Lung (tissue), 12 donors: Measurements from ENCODE around the gene ADPRHL1. TPM values are rescaled to one million over a fixed set of nuclear protein-coding genes. Genes with fewer than 3 reads are reported as not detected.
A peak's percentile ranks its signal among the peaks of the same experiment; 100 is the strongest.

Experiments used
- ATAC-seq: fragments of 200-7000 bp; cut with Tn5 transposase; one replicate; pipeline ENCODE4 v1.9.1; 2020; ENCODE audit warnings: moderate number of reproducible peaks; ENCODE audit not compliant: insufficient read depth, low FRiP score
- DNase-seq, 3 donors: peaks; one replicate each; pipeline ENCODE4 v3.0.0-alpha.2; 2013 to 2017
- H3K27ac ChIP-seq, 2 donors: one replicate each; pipeline ENCODE4 v1.5.1; 2013; ENCODE audit warnings: mild to moderate bottlenecking in 2 of 2, moderate library complexity in 2 of 2, control low read depth in 1 of 2, inconsistent platforms in 1 of 2, low read depth in 1 of 2, low read length in 1 of 2
- H3K27me3 ChIP-seq, 3 donors: one replicate each; pipeline ENCODE4 v1.5.1; 2013; ENCODE audit warnings: low read length in 2 of 3; ENCODE audit not compliant: control insufficient read depth in 3 of 3, insufficient read depth in 3 of 3
- H3K36me3 ChIP-seq, 4 donors: one replicate each; pipeline ENCODE4 v1.5.1; 2013; ENCODE audit warnings: low read length in 4 of 4, mild to moderate bottlenecking in 1 of 4, moderate library complexity in 1 of 4; ENCODE audit not compliant: control insufficient read depth in 4 of 4, insufficient read depth in 4 of 4
- H3K4me1 ChIP-seq, 5 donors: one replicate each; pipeline ENCODE4 v1.5.1; 2013; ENCODE audit warnings: low read length in 5 of 5, mild to moderate bottlenecking in 2 of 5, moderate library complexity in 1 of 5; ENCODE audit not compliant: control insufficient read depth in 5 of 5, insufficient read depth in 5 of 5
- H3K4me3 ChIP-seq: one replicate; pipeline ENCODE4 v1.5.1; 2013; ENCODE audit warnings: mild to moderate bottlenecking, control low read depth, moderate library complexity
- H3K9ac ChIP-seq, 2 donors: one replicate each; pipeline ENCODE4 v1.5.1; 2013; ENCODE audit warnings: low read length in 2 of 2, control low read depth in 1 of 2; ENCODE audit not compliant: insufficient read depth in 1 of 2
- H3K9me3 ChIP-seq, 4 donors: one replicate each; pipeline ENCODE4 v1.5.1; 2013; ENCODE audit warnings: low read length in 3 of 4, mild to moderate bottlenecking in 1 of 4, moderate library complexity in 1 of 4; ENCODE audit not compliant: control insufficient read depth in 4 of 4, insufficient read depth in 3 of 4
- WGBS, 2 donors: extraction: QIAGEN DNeasy Blood & Tissue Kit; methylation state at CpG; one replicate each; pipeline ENCODE4 v1.1.7; 2013; 5-methylcytosine and 5-hydroxymethylcytosine counted together
- polyA plus RNA-seq, 2 donors: library from polyadenylated mRNA; stranded (reverse); fragments of 200-250 nt; gene quantifications; one replicate each; pipeline ENCODE4 v1.2.1, GENCODE V29; 2013
- total RNA-seq, 2 donors: library from RNA; depleted of rRNA in 1 of 2; stranded (reverse); fragments of >200 nt in 1 of 2; gene quantifications; one replicate each; pipeline ENCODE4 v1.2.1, GENCODE V29; 2014 to 2021
- TF ChIP-seq, protein P1 (sequence below): IDR thresholded peaks from 2 replicates; pipeline ENCODE4 v1.5.1; 2012; ENCODE audit warnings: mild to moderate bottlenecking; ENCODE audit errors: control extremely low read depth, extremely low read depth
- donor health status: control.
- donor health status: control.
- donor health status: Bipolar disorder and iron deficiency.
- donor health status: healthy.
- donor health status: DM: yes; HTN: yes; CAD: no.

ADPRHL1 gene
- total and polyA plus RNA-seq, 4 donors: 0.83 to 4.9 (median 1.3) TPM

DNA sequence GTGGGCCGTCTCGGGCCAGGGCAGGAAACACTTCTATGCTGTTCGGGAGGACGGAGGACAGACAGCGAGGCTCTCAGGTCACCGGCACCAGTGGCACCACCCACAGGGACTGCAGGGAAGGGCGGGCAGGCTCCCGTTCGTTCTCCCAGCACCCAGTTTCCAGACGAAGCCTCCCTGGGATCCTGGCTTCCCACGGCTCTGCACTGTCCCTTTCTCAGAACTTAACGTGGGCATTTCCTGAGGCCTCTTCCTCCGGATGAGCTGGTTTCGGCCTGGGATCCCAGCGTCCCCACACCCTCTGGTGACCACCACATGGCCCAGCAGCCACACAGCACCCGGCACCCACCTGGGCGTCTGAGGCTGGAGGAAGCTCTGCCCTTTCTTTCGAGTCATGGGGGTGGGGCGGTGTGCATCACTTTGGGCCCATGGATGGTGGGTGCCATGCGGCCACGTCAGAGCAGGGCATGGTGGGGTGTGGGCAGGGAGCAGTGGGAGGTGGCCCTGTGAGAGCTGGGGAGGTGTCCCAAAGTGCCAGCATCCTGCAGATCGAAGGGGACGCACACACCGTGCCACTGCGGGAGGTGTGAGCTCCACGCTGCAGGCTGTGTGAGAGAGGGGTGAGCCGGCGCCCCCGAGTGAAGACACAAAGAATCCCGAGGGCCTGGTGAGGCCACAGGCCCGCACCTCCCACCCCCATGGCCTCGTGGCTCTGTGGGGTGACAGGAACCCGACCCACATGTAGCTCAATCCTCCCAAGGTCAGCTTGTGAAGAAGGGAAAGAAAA, 50.6 kb downstream of the ADPRHL1 start:
- ATAC-seq: no peak
- no peaks in the 10 kb centered on the region for H3K27me3 ChIP-seq
- no peaks in the 10 kb centered on the region for H3K36me3 ChIP-seq
- no peak overlapping the region for H3K4me3 ChIP-seq
- no peak for DNase-seq
- TF ChIP-seq, protein P1, sequence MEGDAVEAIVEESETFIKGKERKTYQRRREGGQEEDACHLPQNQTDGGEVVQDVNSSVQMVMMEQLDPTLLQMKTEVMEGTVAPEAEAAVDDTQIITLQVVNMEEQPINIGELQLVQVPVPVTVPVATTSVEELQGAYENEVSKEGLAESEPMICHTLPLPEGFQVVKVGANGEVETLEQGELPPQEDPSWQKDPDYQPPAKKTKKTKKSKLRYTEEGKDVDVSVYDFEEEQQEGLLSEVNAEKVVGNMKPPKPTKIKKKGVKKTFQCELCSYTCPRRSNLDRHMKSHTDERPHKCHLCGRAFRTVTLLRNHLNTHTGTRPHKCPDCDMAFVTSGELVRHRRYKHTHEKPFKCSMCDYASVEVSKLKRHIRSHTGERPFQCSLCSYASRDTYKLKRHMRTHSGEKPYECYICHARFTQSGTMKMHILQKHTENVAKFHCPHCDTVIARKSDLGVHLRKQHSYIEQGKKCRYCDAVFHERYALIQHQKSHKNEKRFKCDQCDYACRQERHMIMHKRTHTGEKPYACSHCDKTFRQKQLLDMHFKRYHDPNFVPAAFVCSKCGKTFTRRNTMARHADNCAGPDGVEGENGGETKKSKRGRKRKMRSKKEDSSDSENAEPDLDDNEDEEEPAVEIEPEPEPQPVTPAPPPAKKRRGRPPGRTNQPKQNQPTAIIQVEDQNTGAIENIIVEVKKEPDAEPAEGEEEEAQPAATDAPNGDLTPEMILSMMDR: no peak
- 77 to 82% methylated on average over 33 of the region's 33 CpGs for WGBS, 2 donors
- no peak overlapping the region for H3K9ac ChIP-seq
- peak overlapping the region in 1 of 2 donors; percentile 98 for H3K27ac ChIP-seq
- peaks cover 0 to 53% (median 7%) of the 10 kb centered on the region in 5 donors for H3K4me1 ChIP-seq
- no peaks in the 10 kb centered on the region for H3K9me3 ChIP-seq

DNA sequence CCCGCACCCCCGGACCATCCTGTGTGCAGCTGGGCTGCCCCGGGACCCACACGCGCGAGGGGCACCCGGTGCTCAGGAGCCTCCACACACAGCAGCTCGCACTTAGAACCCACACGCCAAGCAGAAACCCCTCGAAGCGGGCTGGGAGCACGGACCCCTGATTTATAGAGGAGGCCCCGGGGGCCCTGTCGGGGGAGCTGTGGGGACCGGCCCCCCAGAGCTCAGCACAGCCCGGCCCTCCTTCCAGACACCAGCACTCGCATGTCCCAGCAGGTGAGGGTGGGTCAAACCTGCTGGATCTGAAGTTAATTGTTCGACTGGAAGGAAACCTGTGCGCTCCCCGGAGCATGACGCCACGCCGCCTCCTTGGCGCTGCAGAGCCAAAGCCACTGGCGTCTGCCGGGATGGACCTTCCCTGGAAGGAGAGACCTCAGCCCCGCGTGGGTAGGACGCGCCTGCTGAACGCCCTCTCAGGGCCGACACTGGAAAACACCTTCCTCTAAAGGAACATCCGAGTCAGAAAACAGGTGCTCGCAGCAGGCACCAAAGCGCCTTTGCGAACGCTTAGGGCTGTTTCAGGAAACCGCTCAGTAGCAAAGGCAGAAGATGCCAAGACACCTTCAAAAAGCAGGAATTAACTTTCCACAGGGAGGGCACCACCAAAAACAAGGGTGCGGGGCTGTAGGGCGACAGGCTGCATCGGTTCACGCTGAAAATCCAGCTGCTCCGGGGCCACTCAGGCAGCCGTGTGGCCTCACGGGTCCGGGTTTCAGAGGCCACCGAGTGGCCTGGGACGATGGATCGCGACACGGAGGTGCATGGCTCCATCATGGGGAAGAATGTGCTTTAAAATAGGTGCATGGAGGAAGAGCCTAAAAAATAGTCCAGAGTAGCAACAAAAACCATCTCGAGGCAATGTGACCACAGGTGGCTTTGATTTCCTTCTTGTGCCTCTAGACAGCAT, 51.6 kb downstream of the ADPRHL1 start:
- WGBS, 2 donors: 88 to 89% methylated on average over 52 of the region's 52 CpGs
- no peak for ATAC-seq
- Histone ChIP-seq H3K36me3 (no peaks in the 10 kb centered on the region), H3K9ac (no peak overlapping the region), H3K27ac (peak overlapping the region in 1 of 2 donors; percentile 98), H3K4me3 (no peak overlapping the region), H3K27me3 (no peaks in the 10 kb centered on the region), H3K4me1 (peaks cover 0 to 53% (median 10%) of the 10 kb centered on the region in 5 donors), H3K9me3 (no peaks in the 10 kb centered on the region)
- TF ChIP-seq, protein P1: no peak
- no peak for DNase-seq

DNA sequence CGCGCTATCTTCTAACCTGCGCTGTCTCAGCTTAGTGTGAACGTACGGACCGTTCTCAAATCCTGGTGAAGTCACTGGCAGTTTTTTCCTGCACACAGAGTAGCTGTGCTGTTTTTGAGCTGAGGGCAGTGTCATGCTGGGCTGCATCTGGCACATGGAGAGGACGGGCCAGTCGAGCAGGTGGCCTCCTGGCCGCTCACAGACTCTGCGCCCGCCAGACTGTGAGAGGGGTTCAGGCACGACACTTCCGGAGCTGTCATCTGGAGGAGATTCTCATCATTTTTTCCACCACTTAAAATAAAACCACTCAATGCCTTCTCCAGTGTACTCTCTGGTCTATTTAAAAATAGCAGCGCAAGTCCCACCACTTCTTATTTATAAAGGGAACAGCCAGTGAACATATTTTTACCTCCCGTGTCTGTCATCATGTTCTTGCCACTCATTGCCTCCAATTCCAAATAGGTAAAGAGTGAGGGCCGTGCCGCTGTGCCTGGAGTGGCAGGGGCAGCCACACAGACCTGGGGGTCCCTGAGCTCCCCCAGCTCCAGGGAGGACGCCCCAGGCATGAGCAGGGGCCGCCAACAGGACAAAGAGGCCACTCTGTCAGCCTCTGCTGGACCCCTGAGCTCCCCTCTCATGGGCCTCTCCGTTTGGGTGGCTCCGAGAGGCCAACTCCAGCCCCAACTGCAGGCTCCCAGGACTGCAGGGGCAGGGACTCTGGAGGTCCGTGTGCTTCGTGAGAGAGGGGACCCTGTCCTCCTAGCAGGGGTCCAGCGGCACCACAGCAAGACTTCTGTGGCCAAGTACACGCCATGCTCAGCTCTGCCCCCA, 52.5 kb downstream of the ADPRHL1 start:
- TF ChIP-seq, protein P1: no peak
- Histone ChIP-seq H3K4me1 (peaks cover 0 to 45% (median 10%) of the 10 kb centered on the region in 5 donors), H3K9ac (no peak overlapping the region), H3K27ac (peak overlapping the region in 1 of 2 donors; percentile 98), H3K9me3 (no peaks in the 10 kb centered on the region), H3K36me3 (no peaks in the 10 kb centered on the region), H3K4me3 (no peak overlapping the region), H3K27me3 (no peaks in the 10 kb centered on the region)
- DNase-seq: peak in 2 of 3 donors; percentile 39 to 45
- no peak for ATAC-seq
- WGBS, 2 donors: 61 to 82% methylated on average over 25 of the region's 25 CpGs
